ENCODE results near the gene ASB16. TPM values are rescaled to one million over a fixed set of nuclear protein-coding genes. Genes with fewer than 3 reads are reported as not detected.
"Not testable (repeated sequence)": the region's sequence is repeated elsewhere in the genome, so short reads cannot be mapped to it uniquely, and the experiment has no call there.

The ASB16 gene
- total and polyA plus RNA-seq, 11 donors: 1.5 to 71.1 (median 12.8) TPM

- intact Hi-C loops (cut with DNase I): no loop called here
- ATAC-seq: no peak
- no peaks in the 10 kb centered on the region for H3K9me3 ChIP-seq
Measured at GRCh38 chr17:44130693-44131349, 39.7 kb upstream of the ASB16 start.

DNA sequence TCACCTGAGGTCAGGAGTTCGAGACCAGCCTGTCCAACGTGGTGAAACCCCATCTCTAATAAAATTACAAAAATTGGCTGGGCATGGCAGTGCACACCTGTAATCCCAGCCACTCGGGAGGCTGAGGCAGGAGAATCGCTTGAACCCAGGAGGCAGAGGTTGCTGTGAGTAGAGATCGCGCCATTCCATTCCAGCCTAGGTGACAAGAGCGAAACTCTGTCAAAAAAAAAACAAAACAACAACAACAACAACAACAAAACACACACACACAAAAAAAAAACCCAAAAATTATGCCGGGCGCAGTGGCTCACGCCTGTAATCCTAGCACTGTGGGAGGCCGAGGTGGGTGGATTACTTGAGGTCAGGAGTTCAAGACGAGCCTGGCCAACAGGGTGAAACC is 39.1 kb upstream of the ASB16 start:
- H3K9me3 ChIP-seq; H3K4me1 ChIP-seq; H3K36me3 ChIP-seq; H3K27me3 ChIP-seq; intact Hi-C loops (cut with DNase I); DNase-seq; H3K27ac ChIP-seq; ATAC-seq; H3K4me3 ChIP-seq: not testable (repeated sequence)
- WGBS, 4 donors: 90 to 96% (median 94%) methylated on average over 12 of the region's 12 CpGs

More at GRCh38 chr17:44130693-44131349, 39.7 kb upstream of the ASB16 start:
- Histone ChIP-seq H3K36me3 (no peaks in the 10 kb centered on the region), H3K4me1 (no peaks in the 10 kb centered on the region), H3K4me3 (no peak overlapping the region), H3K27me3 (no peaks in the 10 kb centered on the region), H3K27ac (no peak overlapping the region)
- no peak for DNase-seq
- WGBS, 4 donors: 85 to 90% (median 88%) methylated on average over 5 of the region's 5 CpGs
- TF ChIP-seq POLR2A (IDR thresholded peaks at IDR 0.05): no peak
- TF ChIP-seq, protein P1, sequence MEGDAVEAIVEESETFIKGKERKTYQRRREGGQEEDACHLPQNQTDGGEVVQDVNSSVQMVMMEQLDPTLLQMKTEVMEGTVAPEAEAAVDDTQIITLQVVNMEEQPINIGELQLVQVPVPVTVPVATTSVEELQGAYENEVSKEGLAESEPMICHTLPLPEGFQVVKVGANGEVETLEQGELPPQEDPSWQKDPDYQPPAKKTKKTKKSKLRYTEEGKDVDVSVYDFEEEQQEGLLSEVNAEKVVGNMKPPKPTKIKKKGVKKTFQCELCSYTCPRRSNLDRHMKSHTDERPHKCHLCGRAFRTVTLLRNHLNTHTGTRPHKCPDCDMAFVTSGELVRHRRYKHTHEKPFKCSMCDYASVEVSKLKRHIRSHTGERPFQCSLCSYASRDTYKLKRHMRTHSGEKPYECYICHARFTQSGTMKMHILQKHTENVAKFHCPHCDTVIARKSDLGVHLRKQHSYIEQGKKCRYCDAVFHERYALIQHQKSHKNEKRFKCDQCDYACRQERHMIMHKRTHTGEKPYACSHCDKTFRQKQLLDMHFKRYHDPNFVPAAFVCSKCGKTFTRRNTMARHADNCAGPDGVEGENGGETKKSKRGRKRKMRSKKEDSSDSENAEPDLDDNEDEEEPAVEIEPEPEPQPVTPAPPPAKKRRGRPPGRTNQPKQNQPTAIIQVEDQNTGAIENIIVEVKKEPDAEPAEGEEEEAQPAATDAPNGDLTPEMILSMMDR (IDR thresholded peaks at IDR 0.05): no peak

GRCh38 chr17:44132275-44132821 is 38.2 kb upstream of the ASB16 start:
- ATAC-seq (peak in 1 of 4 donors; percentile 22), DNase-seq (no peak)
- no peaks in the 10 kb centered on the region for H3K9me3 ChIP-seq
- H3K4me1 ChIP-seq: no peaks in the 10 kb centered on the region
- no peak for TF ChIP-seq POLR2A (IDR thresholded peaks at IDR 0.05)
- TF ChIP-seq, protein P1 (IDR thresholded peaks at IDR 0.05): no peak
- H3K27me3 ChIP-seq: no peaks in the 10 kb centered on the region
- no peak overlapping the region for H3K4me3 ChIP-seq
- intact Hi-C loops (cut with DNase I): no loop called here
- H3K36me3 ChIP-seq: no peaks in the 10 kb centered on the region
- peak overlapping the region in 1 of 12 donors; percentile 24 for H3K27ac ChIP-seq

- no peaks in the 10 kb centered on the region for H3K27me3 ChIP-seq
- intact Hi-C loops (cut with DNase I): no loop called here
- no peak overlapping the region for H3K4me3 ChIP-seq
- DNase-seq (no peak), ATAC-seq (no peak)
- no peaks in the 10 kb centered on the region for H3K36me3 ChIP-seq
- WGBS, 4 donors: 64 to 86% (median 80%) methylated on average over 4 of the region's 4 CpGs
- TF ChIP-seq, protein P1 (IDR thresholded peaks at IDR 0.05): no peak
- no peak for TF ChIP-seq POLR2A (IDR thresholded peaks at IDR 0.05)
- no peak overlapping the region for H3K27ac ChIP-seq
- peaks cover 0 to 12% (median 2%) of the 10 kb centered on the region in 12 donors for H3K4me1 ChIP-seq
- no peaks in the 10 kb centered on the region for H3K9me3 ChIP-seq
Measured at GRCh38 chr17:44133918-44134476, 36.5 kb upstream of the ASB16 start.
